SK-N-MC (cell line): ENCODE data around the gene PTPRN2.

ENCODE experiments used
- EZH2 ChIP-seq: fragments of 200-600 bp; sonication (generic); IDR thresholded peaks from one replicate; pipeline ENCODE4 v1.6.1; 2017; ENCODE audit warnings: antibody characterized with exemption
- POLR2AphosphoS5 ChIP-seq: IDR thresholded peaks from 2 replicates; pipeline ENCODE4 v1.6.1; 2012; ENCODE audit warnings: mild to moderate bottlenecking, low read depth, low read length, borderline replicate concordance

DNA sequence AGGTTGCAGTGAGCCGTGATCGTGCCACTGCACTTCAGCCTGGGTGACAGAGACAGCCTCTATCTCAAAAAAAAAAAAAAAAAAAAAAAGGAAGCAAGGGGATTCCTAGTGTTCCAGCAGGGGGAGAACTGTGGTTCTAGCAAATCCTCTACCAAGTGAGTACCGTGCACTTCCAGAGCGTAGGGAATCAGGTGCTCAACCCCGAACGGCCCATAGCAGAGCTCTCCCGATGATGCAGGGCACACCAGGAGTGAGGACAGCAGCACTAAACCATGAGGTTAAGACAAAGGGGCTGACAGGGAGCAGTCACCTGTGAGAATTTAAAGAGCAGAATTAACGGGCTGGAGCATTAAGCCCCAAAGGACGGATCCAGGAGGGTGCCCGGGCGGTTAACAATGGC, 173.6 kb downstream of the PTPRN2 start:
- TF ChIP-seq POLR2AphosphoS5 (no peak), EZH2 (no peak)
